Ovary (tissue), 3 donors: Measurements from ENCODE around the gene SAMD10.

Source experiments
- POLR2A ChIP-seq: fragments of 450-650 bp; IDR thresholded peaks from one replicate; pipeline ENCODE4 v1.6.1; 2017; ENCODE audit warnings: antibody characterized with exemption, mild to moderate bottlenecking, moderate library complexity
- TF ChIP-seq, protein P1 (sequence below), 3 donors: fragments of 450-650 bp in 2 of 3; fragments of 200-600 bp in 1 of 3; IDR thresholded peaks; one replicate each; pipeline versions ENCODE4 v1.5.1 to v1.8.0; 2016 to 2022; ENCODE audit warnings: antibody characterized with exemption in 3 of 3, mild to moderate bottlenecking in 1 of 3
- donor health status: DM: no; HTN: no; CAD: no.

DNA sequence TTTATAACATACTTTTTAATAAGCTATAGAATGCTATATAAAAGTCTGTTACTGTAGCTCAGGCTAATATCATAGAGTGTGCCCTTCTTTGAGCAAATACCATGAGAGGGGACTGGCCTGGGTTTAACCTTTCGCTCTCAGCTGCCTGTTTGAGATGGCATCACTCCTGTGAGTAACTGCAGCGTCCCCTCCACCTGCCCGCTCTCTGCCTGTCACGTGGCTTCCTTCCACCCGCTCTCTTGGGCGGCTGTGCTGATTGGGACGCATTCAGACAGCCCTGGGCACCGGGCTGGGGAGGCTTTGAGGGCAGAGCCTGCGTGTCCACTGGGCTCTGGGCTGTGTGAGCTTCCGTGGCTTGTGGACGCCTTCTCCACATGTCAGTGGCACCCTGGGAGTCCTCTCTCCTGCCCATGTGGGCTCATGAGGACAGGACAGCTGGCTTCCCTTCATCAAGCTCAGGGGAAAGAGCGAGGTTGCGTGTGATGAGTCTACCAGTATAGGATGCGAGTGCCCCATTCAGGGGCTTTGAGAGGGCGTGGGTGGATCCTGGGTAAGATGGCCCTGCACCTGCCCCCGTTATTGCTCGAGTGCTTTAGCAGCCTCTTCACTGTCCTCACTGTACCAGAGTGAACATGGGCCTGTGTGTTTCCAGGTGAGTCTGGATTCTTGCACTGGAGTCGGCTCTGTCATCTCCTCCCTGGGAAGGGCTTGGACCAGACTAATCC is 45.8 kb upstream of the SAMD10 start:
- TF ChIP-seq POLR2A = no peak
- TF ChIP-seq, protein P1, sequence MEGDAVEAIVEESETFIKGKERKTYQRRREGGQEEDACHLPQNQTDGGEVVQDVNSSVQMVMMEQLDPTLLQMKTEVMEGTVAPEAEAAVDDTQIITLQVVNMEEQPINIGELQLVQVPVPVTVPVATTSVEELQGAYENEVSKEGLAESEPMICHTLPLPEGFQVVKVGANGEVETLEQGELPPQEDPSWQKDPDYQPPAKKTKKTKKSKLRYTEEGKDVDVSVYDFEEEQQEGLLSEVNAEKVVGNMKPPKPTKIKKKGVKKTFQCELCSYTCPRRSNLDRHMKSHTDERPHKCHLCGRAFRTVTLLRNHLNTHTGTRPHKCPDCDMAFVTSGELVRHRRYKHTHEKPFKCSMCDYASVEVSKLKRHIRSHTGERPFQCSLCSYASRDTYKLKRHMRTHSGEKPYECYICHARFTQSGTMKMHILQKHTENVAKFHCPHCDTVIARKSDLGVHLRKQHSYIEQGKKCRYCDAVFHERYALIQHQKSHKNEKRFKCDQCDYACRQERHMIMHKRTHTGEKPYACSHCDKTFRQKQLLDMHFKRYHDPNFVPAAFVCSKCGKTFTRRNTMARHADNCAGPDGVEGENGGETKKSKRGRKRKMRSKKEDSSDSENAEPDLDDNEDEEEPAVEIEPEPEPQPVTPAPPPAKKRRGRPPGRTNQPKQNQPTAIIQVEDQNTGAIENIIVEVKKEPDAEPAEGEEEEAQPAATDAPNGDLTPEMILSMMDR (IDR thresholded peaks at IDR 0.05) = no peak
